Tibial artery (tissue), 4 donors: ENCODE measurements around the gene FHIP1A.

ENCODE experiments used
- DNase-seq, 2 donors: peaks; one replicate each; pipeline ENCODE4 v3.0.0-alpha.2; 2019
- H3K27ac ChIP-seq, 2 donors: fragments of 200-600 bp; sonication (generic) in 1 of 2; 1 replicate in 1 of 2; 2 replicates in 1 of 2; pipeline ENCODE4 v1.5.1; 2018 to 2019; ENCODE audit warnings: mild to moderate bottlenecking in 1 of 2
- H3K27me3 ChIP-seq, 2 donors: fragments of 200-600 bp; sonication (generic) in 1 of 2; one replicate each; pipeline versions ENCODE4 v1.5.1 to v1.6.0; 2016 to 2019
- H3K36me3 ChIP-seq, 3 donors: fragments of 200-600 bp; sonication (generic) in 2 of 3; one replicate each; pipeline ENCODE4 v1.5.1; 2016 to 2019; ENCODE audit warnings: mild to moderate bottlenecking in 2 of 3
- H3K4me1 ChIP-seq, 4 donors: fragments of 200-600 bp; sonication (generic) in 2 of 4; 1 replicate in 3 of 4; 2 replicates in 1 of 4; pipeline ENCODE4 v1.5.1; 2016 to 2019
- H3K4me3 ChIP-seq, 2 donors: fragments of 200-600 bp; sonication (generic) in 1 of 2; 1 replicate in 1 of 2; 2 replicates in 1 of 2; pipeline ENCODE4 v1.5.1; 2018 to 2019; ENCODE audit warnings: mild to moderate bottlenecking in 2 of 2
- H3K9me3 ChIP-seq, 3 donors: fragments of 200-600 bp; sonication (generic) in 1 of 3; one replicate each; pipeline ENCODE4 v1.5.1; 2016 to 2019
- intact Hi-C: fragments of 100-400 bp; cut with DNase I; formaldehyde crosslinking; loops from one replicate; pipeline ENCODE4 v1.15.0; 2023; ENCODE audit warnings: low total_unique reads
- TF ChIP-seq, protein P1 (sequence below), 2 experiments: fragments of 200-600 bp in 1 of 2; fragments of 450-650 bp in 1 of 2; IDR thresholded peaks; one replicate each; pipeline ENCODE4 v1.5.1; 2017 to 2019; ENCODE audit warnings: antibody characterized with exemption in 2 of 2, mild to moderate bottlenecking in 1 of 2, moderate library complexity in 1 of 2

The FHIP1A gene

DNA sequence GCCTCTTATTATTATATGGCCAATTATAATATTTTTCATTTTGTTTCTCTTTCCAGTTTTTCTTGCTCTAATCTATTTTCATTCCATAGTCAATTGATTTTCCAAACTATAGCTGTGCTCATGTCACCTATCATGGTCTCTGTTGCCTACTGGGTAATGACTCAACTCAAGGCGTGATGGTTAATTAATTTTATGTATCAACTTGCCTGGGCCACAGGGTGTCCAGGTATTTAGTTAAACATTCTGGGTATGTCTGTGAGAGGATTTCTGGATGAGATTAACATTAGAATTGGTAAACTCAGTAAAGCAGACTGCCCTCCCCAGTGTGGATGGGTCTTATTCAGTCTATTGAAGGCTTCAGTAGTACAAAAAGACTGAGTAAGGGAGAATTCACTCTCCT lies 9.9 kb downstream of the FHIP1A start:
- Histone ChIP-seq H3K27ac (no peak overlapping the region), H3K4me1 (peaks cover 0 to 4% (median 0%) of the 10 kb centered on the region in 4 donors), H3K9me3 (no peaks in the 10 kb centered on the region), H3K36me3 (no peaks in the 10 kb centered on the region), H3K4me3 (no peak overlapping the region), H3K27me3 (peaks cover 0 to 3% of the 10 kb centered on the region in 2 donors)
- TF ChIP-seq, protein P1, sequence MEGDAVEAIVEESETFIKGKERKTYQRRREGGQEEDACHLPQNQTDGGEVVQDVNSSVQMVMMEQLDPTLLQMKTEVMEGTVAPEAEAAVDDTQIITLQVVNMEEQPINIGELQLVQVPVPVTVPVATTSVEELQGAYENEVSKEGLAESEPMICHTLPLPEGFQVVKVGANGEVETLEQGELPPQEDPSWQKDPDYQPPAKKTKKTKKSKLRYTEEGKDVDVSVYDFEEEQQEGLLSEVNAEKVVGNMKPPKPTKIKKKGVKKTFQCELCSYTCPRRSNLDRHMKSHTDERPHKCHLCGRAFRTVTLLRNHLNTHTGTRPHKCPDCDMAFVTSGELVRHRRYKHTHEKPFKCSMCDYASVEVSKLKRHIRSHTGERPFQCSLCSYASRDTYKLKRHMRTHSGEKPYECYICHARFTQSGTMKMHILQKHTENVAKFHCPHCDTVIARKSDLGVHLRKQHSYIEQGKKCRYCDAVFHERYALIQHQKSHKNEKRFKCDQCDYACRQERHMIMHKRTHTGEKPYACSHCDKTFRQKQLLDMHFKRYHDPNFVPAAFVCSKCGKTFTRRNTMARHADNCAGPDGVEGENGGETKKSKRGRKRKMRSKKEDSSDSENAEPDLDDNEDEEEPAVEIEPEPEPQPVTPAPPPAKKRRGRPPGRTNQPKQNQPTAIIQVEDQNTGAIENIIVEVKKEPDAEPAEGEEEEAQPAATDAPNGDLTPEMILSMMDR (IDR thresholded peaks at IDR 0.05), result no peak
- no peak for DNase-seq
- intact Hi-C loops, result no loop called here

DNA sequence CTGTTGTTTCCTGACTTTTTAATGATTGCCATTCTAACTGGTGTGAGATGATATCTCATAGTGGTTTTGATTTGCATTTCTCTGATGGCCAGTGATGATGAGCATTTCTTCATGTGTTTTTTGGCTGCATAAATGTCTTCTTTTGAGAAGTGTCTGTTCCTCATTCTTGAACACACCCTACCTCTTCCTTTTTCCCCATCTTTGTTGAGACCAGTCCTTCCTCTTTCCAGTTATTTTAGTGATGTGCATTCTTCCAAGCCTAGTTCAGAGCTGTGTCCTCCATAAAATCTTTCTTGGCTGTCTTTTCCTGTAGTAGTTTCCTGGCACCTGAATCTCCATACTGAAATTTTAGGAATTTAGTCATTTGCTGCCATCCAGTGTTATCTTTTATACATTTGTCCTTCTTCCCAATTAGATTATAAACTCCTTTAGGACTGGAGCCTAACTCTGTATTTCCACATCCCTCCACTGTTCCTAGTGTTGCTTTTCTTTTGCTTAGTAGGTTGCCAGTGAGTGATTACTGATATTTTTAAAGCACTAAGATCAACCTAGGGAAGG lies 11.4 kb downstream of the FHIP1A start:
- Histone ChIP-seq H3K9me3 (no peaks in the 10 kb centered on the region), H3K27ac (no peak overlapping the region), H3K4me1 (peaks cover 0 to 4% (median 0%) of the 10 kb centered on the region in 4 donors), H3K36me3 (no peaks in the 10 kb centered on the region), H3K27me3 (no peaks in the 10 kb centered on the region), H3K4me3 (no peak overlapping the region)
- intact Hi-C loops, result no loop called here
- DNase-seq, result no peak
- TF ChIP-seq, protein P1 (IDR thresholded peaks at IDR 0.05), result no peak

DNA sequence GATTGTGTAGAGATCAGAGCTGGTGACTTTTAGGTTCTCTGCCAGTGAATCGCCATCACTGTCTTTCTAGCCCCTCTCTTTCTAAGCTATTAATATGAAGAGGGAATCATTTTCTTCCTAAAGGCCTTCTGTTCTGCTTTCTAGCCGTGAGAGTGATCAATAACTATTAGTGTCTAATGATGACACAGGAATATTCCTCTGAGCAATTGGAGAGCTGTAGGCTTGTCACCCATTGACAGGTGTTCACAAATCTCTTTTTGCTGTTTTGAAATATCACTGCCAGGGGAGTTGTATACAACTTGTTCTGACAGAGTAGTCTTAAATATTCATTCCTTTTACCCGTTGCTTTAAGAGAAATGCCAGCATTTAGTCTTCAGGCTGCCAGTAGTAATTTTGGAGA lies 13.9 kb downstream of the FHIP1A start:
- no peak overlapping the region for H3K27ac ChIP-seq
- DNase-seq, result no peak
- no peaks in the 10 kb centered on the region for H3K36me3 ChIP-seq
- TF ChIP-seq, protein P1 (IDR thresholded peaks at IDR 0.05), result no peak
- H3K27me3 ChIP-seq, result no peaks in the 10 kb centered on the region
- H3K9me3 ChIP-seq, result no peaks in the 10 kb centered on the region
- intact Hi-C loops, result no loop called here
- H3K4me3 ChIP-seq, result no peak overlapping the region
- H3K4me1 ChIP-seq, result peaks cover 0 to 4% (median 0%) of the 10 kb centered on the region in 4 donors

DNA sequence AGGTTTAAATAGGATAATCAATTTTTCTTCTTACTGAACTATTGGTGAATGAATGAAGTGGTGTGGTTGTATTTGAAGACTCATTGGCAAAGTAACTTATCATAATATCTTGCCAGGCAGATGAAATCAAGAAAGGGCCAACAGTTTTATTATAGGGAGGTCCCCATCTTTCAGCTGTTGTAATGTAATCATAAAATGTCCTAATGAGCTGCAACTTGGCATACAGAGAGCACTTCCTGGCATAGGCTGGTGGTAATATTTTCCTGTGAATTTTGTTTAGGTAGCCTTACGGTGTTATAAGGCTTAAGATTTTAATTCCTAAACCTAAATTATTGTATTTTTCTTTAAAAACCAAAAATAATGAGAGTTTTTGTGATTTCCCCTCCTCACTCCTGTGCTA lies 17.5 kb downstream of the FHIP1A start:
- peaks cover 0 to 5% (median 0%) of the 10 kb centered on the region in 4 donors for H3K4me1 ChIP-seq
- TF ChIP-seq, protein P1 (IDR thresholded peaks at IDR 0.05), result no peak
- no peak for DNase-seq
- H3K27me3 ChIP-seq, result no peaks in the 10 kb centered on the region
- H3K27ac ChIP-seq, result no peak overlapping the region
- intact Hi-C loops, result no loop called here
- no peaks in the 10 kb centered on the region for H3K36me3 ChIP-seq
- H3K4me3 ChIP-seq, result no peak overlapping the region
- H3K9me3 ChIP-seq, result no peaks in the 10 kb centered on the region

DNA sequence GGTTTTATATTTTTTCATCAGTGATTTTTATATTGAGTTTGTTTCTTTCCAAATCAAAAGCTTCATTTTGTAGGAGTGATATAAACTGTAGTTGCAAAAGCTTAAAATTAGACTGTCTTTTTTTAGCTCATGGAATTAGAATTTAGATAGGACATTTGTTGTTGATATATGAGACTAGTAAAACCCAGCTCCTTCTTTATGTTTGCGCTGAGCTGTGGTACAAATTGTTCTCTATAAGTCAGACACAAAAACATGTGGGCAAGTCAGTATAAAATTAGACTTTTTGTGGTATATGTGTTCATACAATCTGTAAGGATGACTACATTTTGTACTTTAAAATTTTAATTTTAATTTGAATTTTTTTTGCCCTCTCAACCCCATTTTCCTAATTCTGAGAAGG lies 18.3 kb downstream of the FHIP1A start:
- Histone ChIP-seq H3K27me3 (no peaks in the 10 kb centered on the region), H3K36me3 (no peaks in the 10 kb centered on the region), H3K27ac (no peak overlapping the region), H3K4me3 (no peak overlapping the region), H3K4me1 (peaks cover 0 to 5% (median 0%) of the 10 kb centered on the region in 4 donors), H3K9me3 (no peaks in the 10 kb centered on the region)
- TF ChIP-seq, protein P1 (IDR thresholded peaks at IDR 0.05), result no peak
- intact Hi-C loops, result no loop called here
- no peak for DNase-seq

DNA sequence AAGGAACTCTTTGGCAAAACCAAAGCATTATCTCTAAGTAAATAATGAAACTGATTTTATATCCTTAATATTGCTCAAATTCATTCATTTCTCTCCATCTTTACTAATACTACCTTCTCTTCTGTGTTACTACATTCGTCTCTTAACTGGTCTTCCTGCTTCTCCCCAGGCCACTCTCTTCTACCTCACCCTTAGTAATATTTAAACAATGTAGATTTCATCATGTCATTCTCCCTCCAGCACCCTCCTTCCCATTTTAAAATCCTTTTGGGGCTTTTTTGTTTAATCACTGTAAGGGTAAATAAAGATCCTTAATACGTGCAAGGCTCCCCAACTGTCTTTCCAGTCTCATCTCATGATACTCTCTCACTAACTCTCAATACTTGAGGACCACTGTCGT lies 19.4 kb downstream of the FHIP1A start:
- Histone ChIP-seq H3K27ac (no peak overlapping the region), H3K36me3 (no peaks in the 10 kb centered on the region), H3K4me1 (peaks cover 0 to 5% (median 0%) of the 10 kb centered on the region in 4 donors), H3K9me3 (no peaks in the 10 kb centered on the region), H3K4me3 (no peak overlapping the region), H3K27me3 (no peaks in the 10 kb centered on the region)
- TF ChIP-seq, protein P1 (IDR thresholded peaks at IDR 0.05), result no peak
- no peak for DNase-seq
- intact Hi-C loops, result no loop called here
